ENCODE data around the gene FEM1A. TPM values are rescaled to one million over a fixed set of nuclear protein-coding genes. Genes with fewer than 3 reads are reported as not detected.

FEM1A gene
- total and polyA plus RNA-seq, 2 of the 13 experiments (the other 11 are each of a cell fraction or from before 2014, with no cell fraction given) = 3.2 to 10.8 TPM

DNA sequence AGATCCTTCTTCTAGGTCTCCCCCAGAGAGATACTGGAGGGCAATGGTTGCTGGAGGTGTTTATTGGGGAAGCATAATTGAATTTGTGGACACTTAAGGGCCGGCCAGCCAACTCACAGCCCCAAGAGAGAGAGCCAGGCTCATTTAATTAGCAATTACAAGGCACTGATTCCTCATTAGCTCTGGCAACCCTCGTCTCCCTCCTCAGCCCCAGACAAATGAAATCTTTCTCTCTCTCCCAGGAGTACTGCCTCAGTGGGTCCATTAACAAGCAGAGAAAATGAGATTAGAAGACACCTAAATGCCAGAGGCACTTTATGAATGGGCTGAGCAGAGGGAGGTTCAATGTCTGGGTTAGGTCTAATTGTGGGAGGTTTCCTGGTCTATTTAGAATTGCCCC is 19.0 kb upstream of the FEM1A start (continued):
- TF ChIP-seq, protein P1, sequence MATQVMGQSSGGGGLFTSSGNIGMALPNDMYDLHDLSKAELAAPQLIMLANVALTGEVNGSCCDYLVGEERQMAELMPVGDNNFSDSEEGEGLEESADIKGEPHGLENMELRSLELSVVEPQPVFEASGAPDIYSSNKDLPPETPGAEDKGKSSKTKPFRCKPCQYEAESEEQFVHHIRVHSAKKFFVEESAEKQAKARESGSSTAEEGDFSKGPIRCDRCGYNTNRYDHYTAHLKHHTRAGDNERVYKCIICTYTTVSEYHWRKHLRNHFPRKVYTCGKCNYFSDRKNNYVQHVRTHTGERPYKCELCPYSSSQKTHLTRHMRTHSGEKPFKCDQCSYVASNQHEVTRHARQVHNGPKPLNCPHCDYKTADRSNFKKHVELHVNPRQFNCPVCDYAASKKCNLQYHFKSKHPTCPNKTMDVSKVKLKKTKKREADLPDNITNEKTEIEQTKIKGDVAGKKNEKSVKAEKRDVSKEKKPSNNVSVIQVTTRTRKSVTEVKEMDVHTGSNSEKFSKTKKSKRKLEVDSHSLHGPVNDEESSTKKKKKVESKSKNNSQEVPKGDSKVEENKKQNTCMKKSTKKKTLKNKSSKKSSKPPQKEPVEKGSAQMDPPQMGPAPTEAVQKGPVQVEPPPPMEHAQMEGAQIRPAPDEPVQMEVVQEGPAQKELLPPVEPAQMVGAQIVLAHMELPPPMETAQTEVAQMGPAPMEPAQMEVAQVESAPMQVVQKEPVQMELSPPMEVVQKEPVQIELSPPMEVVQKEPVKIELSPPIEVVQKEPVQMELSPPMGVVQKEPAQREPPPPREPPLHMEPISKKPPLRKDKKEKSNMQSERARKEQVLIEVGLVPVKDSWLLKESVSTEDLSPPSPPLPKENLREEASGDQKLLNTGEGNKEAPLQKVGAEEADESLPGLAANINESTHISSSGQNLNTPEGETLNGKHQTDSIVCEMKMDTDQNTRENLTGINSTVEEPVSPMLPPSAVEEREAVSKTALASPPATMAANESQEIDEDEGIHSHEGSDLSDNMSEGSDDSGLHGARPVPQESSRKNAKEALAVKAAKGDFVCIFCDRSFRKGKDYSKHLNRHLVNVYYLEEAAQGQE (IDR thresholded peaks at IDR 0.05; ENCODE audit: borderline replicate concordance in 1 of 2, low read depth in 1 of 2, low read length in 2 of 2) = no peak

DNA sequence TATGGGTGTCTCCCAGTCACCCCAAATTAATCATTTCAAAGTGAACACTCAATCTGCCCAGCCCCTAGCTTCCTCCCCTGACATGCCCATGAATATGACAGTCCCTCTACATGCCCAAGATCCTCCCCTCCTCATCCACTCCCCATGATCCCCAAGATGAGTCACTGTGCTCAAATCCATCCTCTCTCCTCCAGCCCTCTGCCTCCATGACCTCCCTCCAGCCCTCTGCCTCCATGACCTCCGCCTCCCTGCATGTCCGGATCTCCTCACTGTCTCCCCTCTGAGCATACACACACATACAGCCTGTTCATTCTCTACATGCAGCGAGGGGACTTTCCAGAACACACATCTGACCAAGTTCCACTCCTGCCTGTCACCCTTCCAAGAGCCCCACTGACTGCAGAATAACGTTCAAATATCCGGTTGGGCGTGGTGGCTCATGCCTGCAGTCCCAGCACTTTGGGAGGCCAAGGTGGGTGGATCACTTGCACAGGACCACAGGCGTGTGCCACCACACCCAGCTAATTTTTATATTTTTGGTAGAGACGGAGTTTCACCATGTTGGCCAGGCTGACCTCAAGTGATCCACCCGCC is 18.4 kb upstream of the FEM1A start:
- 18% methylated on average over 9 of the region's 9 CpGs for WGBS (ENCODE audit: low lambda C conversion rate)
- H3K36me3 ChIP-seq (replicated peaks in 1 of 2; ENCODE audit: control insufficient read depth in 1 of 2, insufficient read depth in 2 of 2, low read length in 2 of 2) = no peaks in the 10 kb centered on the region
- POLR2A ChIA-PET = no interaction called here
- intact Hi-C loops (cut with micrococcal nuclease; ENCODE audit: unreplicated experiment) (no loop called here), in situ Hi-C loops (cut with HindIII; ENCODE audit: extremely low pct_ligation_motif_present, low pct_unique_long_range_greater_than_20kb) (no loop called here)
- H3K4me1 ChIP-seq (ENCODE audit: insufficient read depth, low read length) = no peaks in the 10 kb centered on the region
- FAIRE-seq = no peak
- no peak for ATAC-seq
- H4K20me1 ChIP-seq (ENCODE audit: insufficient read depth, low read length) = peaks cover 6% of the 10 kb centered on the region
- no peak overlapping the region for H3K9ac ChIP-seq (ENCODE audit: insufficient read depth, low read depth, low read length)
- peaks cover 0 to 11% of the 10 kb centered on the region in 2 experiments; a peak in 2 of 5 replicates for H3K27me3 ChIP-seq (ENCODE audit: control insufficient read depth in 1 of 2, insufficient read depth in 2 of 2, low read length in 2 of 2)
- BruUV-seq (replicated peaks) = no TSS peak
- no peak for DNase-seq (ENCODE audit: low spot score)
- no peak overlapping the region for H3K4me2 ChIP-seq (ENCODE audit: low read depth, low read length)
- TF ChIP-seq SIX1 (CRISPR knock-in tag; IDR thresholded peaks at IDR 0.05; ENCODE audit: borderline replicate concordance) (no peak), ZNF841 (CRISPR knock-in tag; IDR thresholded peaks at IDR 0.05; ENCODE audit: borderline replicate concordance) (no peak), HCFC1 (IDR thresholded peaks at IDR 0.05; ENCODE audit: low read depth, low read length) (no peak), NFKB2 (CRISPR knock-in tag; IDR thresholded peaks at IDR 0.05; ENCODE audit: borderline replicate concordance) (no peak), GLI4 (CRISPR knock-in tag; IDR thresholded peaks at IDR 0.05; ENCODE audit: borderline replicate concordance) (no peak)
- no peak overlapping the region for H3K4me3 ChIP-seq (replicated peaks in 1 of 3; ENCODE audit: insufficient read depth in 1 of 3, low read depth in 2 of 3, low read length in 3 of 3)
- H3K27ac ChIP-seq (ENCODE audit: extremely low read length, insufficient read depth, low read length) = no peak overlapping the region
- H3K79me2 ChIP-seq (ENCODE audit: insufficient read depth, low read length) = no peaks in the 10 kb centered on the region
- H3K9me3 ChIP-seq (ENCODE audit: low read length) = no peaks in the 10 kb centered on the region
- H2AFZ ChIP-seq (ENCODE audit: low read length) = no peak overlapping the region
- CTCF ChIA-PET (ENCODE audit: low intra/inter-chr PET ratio, low total read pairs) = no interaction called here
